Measurements from ENCODE around the gene ANKRD2.

Gene ANKRD2

DNA sequence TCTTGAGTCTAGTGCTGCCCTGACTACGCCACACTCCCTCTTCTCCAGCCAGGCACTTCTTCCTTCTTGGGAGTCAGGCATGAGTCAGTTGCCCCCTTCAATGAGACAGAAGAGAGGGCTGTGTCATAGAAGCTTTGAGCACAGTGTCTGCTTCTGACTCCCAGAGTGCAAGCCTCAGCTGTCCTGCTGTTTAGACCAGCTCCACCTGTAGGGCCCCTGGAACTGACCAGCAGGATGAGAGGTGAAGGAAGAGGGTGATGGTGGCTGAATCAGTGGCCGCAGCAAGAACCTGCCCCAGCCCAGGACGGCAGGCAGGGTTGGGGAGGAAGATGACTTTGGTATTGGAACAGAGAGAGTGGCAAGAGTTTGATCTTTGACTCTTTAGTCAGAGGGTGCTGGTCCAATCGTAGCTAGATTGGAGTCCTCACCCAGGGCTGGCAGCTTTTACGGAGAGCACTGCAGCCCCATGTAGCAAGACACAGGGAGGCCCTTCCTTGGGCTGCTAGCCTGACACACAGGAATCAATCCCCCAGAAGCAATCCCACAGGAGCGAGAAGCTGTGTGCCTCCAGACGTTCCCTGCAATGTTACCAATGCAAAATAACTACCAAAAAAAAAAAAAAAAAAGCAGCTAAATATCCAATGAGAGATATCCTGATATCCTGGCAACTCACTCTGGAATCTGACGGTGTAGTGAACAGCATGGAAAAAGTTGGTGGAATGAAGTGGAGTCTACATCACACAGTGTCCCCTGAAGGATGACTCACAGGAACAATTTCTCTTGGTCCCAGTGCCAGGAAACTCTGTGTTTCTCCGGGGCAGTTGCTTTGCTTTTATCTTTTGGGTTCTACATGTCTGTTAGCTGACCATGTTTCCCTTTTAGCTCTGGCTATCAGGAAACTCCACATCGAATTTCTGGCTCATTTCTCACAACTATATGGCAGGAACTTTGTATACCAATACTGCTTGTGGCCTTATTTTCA, 23.8 kb downstream of the ANKRD2 start:
- H3K9me2 ChIP-seq (replicated peaks; ENCODE audit: low read depth, low read length), result no peaks in the 10 kb centered on the region
- H3K27me3 ChIP-seq (ENCODE audit: insufficient read depth, low read length, poor library complexity, severe bottlenecking), result no peaks in the 10 kb centered on the region
- no peaks in the 10 kb centered on the region for H3K4me1 ChIP-seq (ENCODE audit: insufficient read depth, low read length, poor library complexity, severe bottlenecking)
- no peaks in the 10 kb centered on the region for H3K36me3 ChIP-seq (ENCODE audit: insufficient read depth, low read length)
- H3K4me3 ChIP-seq (ENCODE audit: low read length, poor library complexity, severe bottlenecking), result no peak overlapping the region
- H3K9me3 ChIP-seq (ENCODE audit: insufficient read depth, low read depth, low read length), result no peaks in the 10 kb centered on the region
- TF ChIP-seq, protein P1, sequence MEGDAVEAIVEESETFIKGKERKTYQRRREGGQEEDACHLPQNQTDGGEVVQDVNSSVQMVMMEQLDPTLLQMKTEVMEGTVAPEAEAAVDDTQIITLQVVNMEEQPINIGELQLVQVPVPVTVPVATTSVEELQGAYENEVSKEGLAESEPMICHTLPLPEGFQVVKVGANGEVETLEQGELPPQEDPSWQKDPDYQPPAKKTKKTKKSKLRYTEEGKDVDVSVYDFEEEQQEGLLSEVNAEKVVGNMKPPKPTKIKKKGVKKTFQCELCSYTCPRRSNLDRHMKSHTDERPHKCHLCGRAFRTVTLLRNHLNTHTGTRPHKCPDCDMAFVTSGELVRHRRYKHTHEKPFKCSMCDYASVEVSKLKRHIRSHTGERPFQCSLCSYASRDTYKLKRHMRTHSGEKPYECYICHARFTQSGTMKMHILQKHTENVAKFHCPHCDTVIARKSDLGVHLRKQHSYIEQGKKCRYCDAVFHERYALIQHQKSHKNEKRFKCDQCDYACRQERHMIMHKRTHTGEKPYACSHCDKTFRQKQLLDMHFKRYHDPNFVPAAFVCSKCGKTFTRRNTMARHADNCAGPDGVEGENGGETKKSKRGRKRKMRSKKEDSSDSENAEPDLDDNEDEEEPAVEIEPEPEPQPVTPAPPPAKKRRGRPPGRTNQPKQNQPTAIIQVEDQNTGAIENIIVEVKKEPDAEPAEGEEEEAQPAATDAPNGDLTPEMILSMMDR (conservative IDR thresholded peaks at IDR 0.05; ENCODE audit: low read length), result no peak
- no peaks in the 10 kb centered on the region for H4K20me1 ChIP-seq (ENCODE audit: insufficient read depth, low read length, poor library complexity, severe bottlenecking)
- H3K4me2 ChIP-seq (ENCODE audit: low read depth, low read length, poor library complexity, severe bottlenecking), result no peak overlapping the region
- no peak overlapping the region for H2AFZ ChIP-seq (ENCODE audit: low read length)
- no peak overlapping the region for H3K9ac ChIP-seq (ENCODE audit: low read depth, low read length, poor library complexity, severe bottlenecking)
- no peaks in the 10 kb centered on the region for H3F3A ChIP-seq (ENCODE audit: low read depth)
- H3K79me2 ChIP-seq (ENCODE audit: insufficient read depth, low read length), result no peaks in the 10 kb centered on the region

DNA sequence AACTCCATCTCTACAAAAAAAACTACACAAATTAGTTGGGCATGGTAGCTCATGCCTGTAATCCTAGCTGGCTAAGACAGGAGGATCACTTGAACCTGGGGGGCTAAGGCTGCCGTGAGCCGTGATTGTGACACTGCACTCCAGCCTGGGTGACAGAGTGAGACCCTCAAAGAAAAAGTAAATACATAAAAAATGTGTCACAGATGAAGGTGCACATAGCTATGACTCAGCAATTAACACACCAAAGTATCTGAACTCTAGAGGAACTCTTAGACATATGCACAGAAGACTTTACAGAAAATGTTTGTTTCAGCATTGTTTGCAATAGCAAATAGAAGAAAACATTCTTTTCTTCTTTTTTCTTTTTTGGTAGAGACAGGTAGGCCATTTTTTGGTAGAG, 25.2 kb downstream of the ANKRD2 start:
- Histone ChIP-seq H3K4me3 (ENCODE audit: low read length, poor library complexity, severe bottlenecking) (no peak overlapping the region), H3K27me3 (ENCODE audit: insufficient read depth, low read length, poor library complexity, severe bottlenecking) (no peaks in the 10 kb centered on the region), H2AFZ (ENCODE audit: low read length) (no peak overlapping the region), H4K20me1 (ENCODE audit: insufficient read depth, low read length, poor library complexity, severe bottlenecking) (no peaks in the 10 kb centered on the region), H3K9ac (ENCODE audit: low read depth, low read length, poor library complexity, severe bottlenecking) (no peak overlapping the region), H3K9me2 (replicated peaks; ENCODE audit: low read depth, low read length) (no peaks in the 10 kb centered on the region), H3K79me2 (ENCODE audit: insufficient read depth, low read length) (no peaks in the 10 kb centered on the region), H3F3A (ENCODE audit: low read depth) (no peaks in the 10 kb centered on the region), H3K4me2 (ENCODE audit: low read depth, low read length, poor library complexity, severe bottlenecking) (no peak overlapping the region), H3K4me1 (ENCODE audit: insufficient read depth, low read length, poor library complexity, severe bottlenecking) (no peaks in the 10 kb centered on the region), H3K9me3 (ENCODE audit: insufficient read depth, low read depth, low read length) (no peaks in the 10 kb centered on the region), H3K36me3 (ENCODE audit: insufficient read depth, low read length) (no peaks in the 10 kb centered on the region)
- TF ChIP-seq, protein P1 (conservative IDR thresholded peaks at IDR 0.05; ENCODE audit: low read length), result no peak
- TF ChIP-seq EZH2phosphoT487 (IDR thresholded peaks at IDR 0.05; ENCODE audit: borderline replicate concordance), result no peak

DNA sequence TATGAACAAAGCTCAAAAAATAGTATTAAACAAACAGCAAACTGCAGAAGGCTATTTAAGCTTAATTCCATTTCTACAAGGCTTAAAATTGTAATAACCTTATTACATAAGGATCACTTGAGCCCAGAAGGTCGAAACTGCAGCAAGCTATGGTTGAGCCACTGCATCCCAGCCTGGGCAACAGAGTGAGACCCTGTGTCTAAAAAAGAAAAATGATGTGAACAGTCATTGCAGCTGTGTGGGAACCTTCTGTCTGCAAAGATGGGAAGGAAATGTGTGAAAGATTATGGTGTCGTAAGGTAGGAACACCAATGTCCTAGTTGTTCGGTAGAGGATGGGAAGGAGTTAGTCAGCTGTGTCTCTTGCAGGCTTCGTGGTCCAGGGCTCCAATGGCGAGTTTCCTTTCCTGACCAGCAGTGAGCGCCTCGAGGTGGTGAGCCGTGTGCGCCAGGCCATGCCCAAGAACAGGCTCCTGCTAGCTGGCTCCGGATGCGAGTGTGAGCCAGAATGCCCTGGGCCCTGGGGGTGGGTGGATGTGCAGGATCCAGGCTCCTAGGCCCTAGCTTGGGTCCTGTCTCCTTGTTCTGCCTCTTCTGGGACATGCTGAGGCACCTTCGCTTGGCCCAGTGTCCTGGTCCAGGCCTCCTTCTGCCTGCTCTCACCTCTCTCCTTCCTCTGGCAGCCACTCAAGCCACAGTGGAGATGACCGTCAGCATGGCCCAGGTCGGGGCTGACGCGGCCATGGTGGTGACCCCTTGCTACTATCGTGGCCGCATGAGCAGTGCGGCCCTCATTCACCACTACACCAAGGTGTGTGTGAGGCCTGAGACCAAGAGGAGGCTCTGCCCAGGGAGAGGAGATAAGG, 26.1 kb downstream of the ANKRD2 start:
- Histone ChIP-seq H3K9ac (ENCODE audit: low read depth, low read length, poor library complexity, severe bottlenecking) (no peak overlapping the region), H3K4me3 (ENCODE audit: low read length, poor library complexity, severe bottlenecking) (no peak overlapping the region), H3K9me2 (replicated peaks; ENCODE audit: low read depth, low read length) (no peaks in the 10 kb centered on the region), H4K20me1 (ENCODE audit: insufficient read depth, low read length, poor library complexity, severe bottlenecking) (no peaks in the 10 kb centered on the region), H3K9me3 (ENCODE audit: insufficient read depth, low read depth, low read length) (no peaks in the 10 kb centered on the region), H3K36me3 (ENCODE audit: insufficient read depth, low read length) (no peaks in the 10 kb centered on the region), H3K27me3 (ENCODE audit: insufficient read depth, low read length, poor library complexity, severe bottlenecking) (no peaks in the 10 kb centered on the region), H2AFZ (ENCODE audit: low read length) (no peak overlapping the region), H3F3A (ENCODE audit: low read depth) (no peaks in the 10 kb centered on the region), H3K4me2 (ENCODE audit: low read depth, low read length, poor library complexity, severe bottlenecking) (no peak overlapping the region), H3K79me2 (ENCODE audit: insufficient read depth, low read length) (no peaks in the 10 kb centered on the region), H3K4me1 (ENCODE audit: insufficient read depth, low read length, poor library complexity, severe bottlenecking) (no peaks in the 10 kb centered on the region)
- TF ChIP-seq, protein P1 (conservative IDR thresholded peaks at IDR 0.05; ENCODE audit: low read length), result no peak
- no peak for TF ChIP-seq EZH2phosphoT487 (IDR thresholded peaks at IDR 0.05; ENCODE audit: borderline replicate concordance)

All from Loucy (cell line).